HG02840 (cell line): ENCODE data around the gene ECEL1.

ENCODE experiments used
- ATAC-seq: cut with Tn5 transposase; IDR thresholded peaks from one replicate; pipeline ENCODE4 v1.9.1; 2021; ENCODE audit warnings: mild to moderate bottlenecking, moderate library complexity, moderate number of reproducible peaks; ENCODE audit not compliant: unreplicated experiment, low FRiP score

ECEL1 gene

GRCh38 chr2:232501331-232501771, 13.7 kb upstream of the ECEL1 start:
- ATAC-seq, result no peak

DNA sequence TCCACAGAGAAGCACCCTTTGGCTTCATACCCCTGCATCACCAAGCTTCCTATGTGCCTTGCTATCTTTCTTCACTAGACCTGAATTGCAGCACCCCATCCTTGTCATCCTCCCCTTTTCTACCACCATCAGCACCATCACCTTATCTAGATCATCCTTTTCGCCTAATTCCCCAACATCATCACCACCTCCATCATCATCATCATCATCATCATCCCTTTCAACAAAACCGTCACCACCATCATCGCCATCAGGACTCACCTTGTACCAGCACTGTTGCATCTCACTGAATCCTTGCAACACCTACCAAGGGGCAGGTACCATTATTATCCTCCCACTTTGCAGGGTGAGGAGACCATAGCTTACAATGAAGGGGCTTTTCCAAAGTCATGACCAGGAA, 10.8 kb upstream of the ECEL1 start:
- ATAC-seq, result no peak

GRCh38 chr2:232497348-232497747, 9.7 kb upstream of the ECEL1 start:
- no peak for ATAC-seq

- ATAC-seq, result no peak
Measured at GRCh38 chr2:232496501-232497270, 9.1 kb upstream of the ECEL1 start.

GRCh38 chr2:232495292-232495691, 7.7 kb upstream of the ECEL1 start:
- ATAC-seq, result no peak

DNA sequence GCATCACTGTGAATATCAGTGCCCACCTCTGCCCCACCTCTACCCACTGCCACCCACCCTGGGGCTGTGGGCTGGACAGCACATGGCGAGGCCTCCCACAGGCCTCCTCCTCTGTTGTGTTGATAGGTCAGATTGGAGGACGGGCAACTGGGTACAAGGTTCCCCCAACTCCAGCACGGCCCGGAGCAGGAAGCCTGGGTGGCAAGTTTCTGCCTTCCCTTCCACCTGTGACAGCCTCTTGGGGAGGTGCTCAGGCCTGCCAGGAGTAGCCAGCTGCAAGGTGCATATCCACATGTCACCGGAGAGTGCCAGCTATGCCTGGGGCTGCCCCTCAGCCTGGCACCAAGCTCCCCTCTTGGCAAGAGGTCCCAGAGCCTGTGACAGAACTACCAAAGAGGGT, 6.9 kb upstream of the ECEL1 start:
- no peak for ATAC-seq

GRCh38 chr2:232493701-232494474, 6.3 kb upstream of the ECEL1 start:
- no peak for ATAC-seq

DNA sequence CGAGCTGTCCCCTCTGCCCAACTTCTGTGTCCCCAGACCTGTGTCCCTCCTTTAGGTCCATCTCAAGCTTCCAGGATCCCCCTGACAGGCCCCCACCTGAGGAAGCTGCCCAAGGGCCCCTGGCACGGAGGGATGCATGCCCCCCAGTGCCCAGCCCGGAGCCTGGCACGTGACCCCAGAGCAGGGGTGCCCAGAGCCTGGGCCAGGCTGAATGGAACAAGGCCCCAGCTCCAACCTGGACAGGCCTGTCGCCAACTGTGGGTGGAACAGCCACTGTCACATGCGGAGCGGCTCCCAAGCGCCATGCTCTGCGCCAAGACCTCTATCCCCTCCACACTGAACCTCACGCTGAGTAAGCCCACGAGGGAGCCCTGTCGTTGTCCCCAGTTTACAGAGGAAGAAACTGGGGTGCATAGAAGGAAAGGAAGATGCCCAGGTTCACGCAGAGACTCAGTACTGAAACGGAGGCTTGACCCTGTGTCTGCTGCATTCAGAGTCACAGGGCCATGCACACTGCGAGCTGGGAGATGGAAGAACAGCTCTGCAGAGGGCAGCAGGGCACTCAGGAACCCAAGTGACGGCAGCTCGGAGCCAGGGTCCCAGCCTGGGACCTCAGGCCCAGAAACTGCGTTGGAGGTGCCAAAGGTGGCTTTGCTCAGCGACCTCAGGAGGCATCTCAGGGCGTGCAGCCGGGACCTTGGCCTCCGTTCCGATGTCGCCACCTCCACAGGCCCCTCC, 5.5 kb upstream of the ECEL1 start:
- no peak for ATAC-seq

DNA sequence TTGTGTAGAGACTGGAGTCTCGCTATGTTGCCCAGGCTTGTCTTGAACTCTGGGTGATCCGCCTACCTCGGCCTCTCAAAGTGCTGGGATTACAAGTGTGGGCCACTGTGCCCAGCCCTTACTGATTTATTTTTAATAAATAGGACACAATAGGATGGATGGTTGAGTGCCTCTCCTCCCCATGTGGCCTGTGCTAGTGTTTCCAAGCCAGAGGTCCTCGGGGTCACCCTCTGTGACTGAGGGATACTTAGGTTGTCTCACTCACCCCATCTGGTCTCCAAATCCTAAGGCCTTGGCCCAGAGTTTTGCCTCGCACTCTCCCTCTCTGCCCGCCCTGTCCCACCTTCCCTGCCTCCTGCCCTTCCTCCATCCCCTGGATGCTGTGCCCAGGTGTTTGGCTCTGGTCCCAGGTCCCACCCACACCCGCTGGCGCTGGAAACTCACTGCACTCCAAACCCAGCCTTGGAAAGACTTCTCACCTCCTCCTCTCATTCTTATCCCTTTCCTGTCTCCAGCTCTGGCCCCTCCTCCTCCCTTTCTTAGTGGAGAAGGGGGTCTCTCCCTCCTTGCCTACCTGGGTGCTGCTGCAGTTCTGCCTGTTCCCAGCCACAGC, 4.7 kb upstream of the ECEL1 start:
- no peak for ATAC-seq

GRCh38 chr2:232491139-232491780, 3.6 kb upstream of the ECEL1 start:
- no peak for ATAC-seq

GRCh38 chr2:232490221-232491138, 2.8 kb upstream of the ECEL1 start:
- ATAC-seq, result no peak

GRCh38 chr2:232489516-232490220, 2.0 kb upstream of the ECEL1 start:
- no peak for ATAC-seq

GRCh38 chr2:232488721-232489300, 1.2 kb upstream of the ECEL1 start:
- no peak for ATAC-seq

DNA sequence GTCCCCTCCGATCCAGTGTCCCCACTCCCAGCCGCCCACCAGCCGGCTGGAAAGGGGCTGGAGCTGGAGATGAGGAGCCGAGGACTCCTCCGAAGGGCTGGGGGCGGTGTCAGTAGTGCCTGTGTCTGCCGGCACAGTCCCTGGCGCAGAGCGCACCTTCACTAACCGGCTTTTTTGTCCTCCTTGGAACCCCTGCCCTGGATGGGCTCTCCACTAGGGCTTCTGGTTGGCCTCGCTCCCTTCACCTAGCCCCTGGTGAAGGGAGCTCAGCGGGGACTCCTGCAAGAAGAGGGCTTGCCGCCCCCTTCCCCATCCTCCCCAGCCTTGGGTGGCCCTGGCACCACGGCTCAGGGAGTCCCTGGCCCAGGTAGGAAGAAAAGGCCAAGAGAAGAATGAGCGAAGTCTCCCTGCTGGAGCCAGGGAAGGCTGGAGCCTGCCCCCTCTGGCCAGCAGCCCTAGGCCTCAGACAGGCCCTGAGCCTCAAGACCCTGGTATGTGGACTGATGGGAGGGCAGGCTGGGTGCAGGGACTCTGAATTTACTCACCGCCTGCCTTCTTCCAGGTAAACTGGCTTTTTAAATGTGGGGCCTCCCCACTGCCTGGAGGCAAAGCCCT, 570 bp upstream of the ECEL1 start:
- ATAC-seq, result no peak

GRCh38 chr2:232486558-232487384, 863 bp downstream of the ECEL1 start:
- ATAC-seq, result no peak

GRCh38 chr2:232485757-232486557, 1.7 kb downstream of the ECEL1 start:
- no peak for ATAC-seq
